LHCN-M2 (cell line): ENCODE data around the gene PRKAR1B. TPM values are rescaled to one million over a fixed set of nuclear protein-coding genes. Genes with fewer than 3 reads are reported as not detected.
"Not testable (repeated sequence)": the region's sequence is repeated elsewhere in the genome, so short reads cannot be mapped to it uniquely, and the experiment has no call there.

Source experiments
- DNase-seq: peaks from one replicate; pipeline ENCODE4 v3.0.0-alpha.2; 2012; ENCODE audit warnings: low read depth
- total RNA-seq: library from RNA; depleted of rRNA; stranded (reverse); fragments of >200 nt; gene quantifications from 2 replicates; pipeline ENCODE4 v1.2.3, GENCODE V29; 2014

Gene PRKAR1B
- total RNA-seq, 1 experiment from 2014 or later = 23.0 TPM

DNA sequence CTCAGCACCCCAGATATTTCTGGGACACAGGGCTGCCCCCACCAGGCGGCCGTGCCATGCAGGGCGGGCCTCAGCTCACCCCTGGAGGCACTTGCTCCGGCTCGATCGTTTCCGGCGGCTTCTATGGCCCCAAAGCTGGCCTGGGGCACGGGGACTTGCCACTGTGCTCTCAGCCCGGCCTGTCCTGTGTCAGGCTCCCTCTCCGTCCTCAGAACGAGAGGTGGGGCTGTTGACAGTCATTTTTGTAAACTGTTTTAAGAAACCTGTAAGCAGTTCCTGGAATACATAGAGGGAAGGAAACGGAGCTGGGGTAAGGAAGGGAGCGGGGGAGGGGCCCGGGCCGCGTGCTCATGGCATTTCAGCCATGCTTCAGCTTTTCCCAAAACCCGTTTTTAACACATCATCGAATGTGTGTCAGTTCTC lies 30.7 kb upstream of the PRKAR1B start:
- no peak for DNase-seq

DNA sequence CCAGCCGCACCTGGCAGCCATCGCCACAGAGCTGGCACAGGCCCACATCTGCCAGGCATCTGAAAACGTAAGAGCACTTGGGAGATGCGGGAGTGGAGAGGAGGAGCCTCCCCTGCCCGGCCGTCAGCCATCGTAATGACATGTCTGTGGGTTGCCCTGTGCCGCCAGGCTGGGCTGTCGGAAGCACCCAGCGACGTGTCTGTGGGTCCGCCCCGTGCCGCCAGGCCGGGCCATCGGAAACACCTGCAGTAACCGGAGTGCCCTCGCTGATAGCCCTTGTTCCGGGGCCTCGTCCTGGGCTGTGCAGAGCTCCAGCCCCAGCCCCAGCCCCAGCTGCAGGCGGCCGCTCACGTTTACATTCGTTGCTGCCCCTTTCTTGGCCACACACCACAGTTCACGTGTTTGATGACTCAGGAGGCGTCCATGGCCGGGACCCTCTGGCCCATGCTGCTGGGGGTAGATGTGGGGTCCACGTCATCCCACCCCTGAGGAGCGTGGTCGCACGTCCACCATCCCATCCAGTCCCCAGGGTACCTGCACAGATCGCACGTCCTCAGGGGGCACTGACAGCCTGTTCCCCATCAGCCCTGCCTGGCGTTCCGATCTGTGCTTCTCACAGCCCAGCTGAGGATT lies 30.0 kb upstream of the PRKAR1B start:
- DNase-seq = no peak

DNA sequence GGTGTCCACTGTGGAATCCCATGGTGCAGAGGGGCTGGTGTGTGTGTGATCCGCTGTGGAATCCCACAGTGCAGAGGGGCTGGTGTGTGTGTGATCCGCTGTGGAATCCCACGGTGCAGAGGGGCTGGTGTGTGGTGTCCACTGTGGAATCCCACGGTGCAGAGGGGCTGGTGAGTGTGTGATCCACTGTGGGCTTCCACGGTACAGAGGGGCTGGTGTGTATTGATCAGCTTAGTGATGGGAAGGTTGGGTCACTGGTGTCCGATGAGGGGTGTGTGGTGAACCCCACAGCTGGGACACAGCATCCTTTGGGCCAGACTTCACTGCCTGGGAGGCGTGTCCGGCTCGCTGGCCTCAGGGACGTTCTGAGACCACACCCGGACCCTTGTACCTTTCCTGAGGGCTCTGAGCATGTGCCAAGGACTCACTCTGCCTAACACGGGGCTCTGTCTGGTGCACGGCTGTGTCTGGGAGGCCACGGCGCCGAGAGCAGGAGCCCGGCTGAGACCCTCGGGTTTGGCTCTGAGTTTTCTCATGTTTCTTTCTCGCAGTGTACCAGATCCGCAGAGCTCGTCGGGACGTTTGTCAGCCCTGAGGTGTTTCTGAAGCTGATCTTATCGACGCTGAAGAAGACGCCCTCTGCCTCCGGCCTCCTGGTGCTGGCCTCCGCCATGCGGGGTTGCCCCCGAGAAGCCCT lies 29.3 kb upstream of the PRKAR1B start:
- DNase-seq = no peak

- DNase-seq = no peak
These were observed 28.3 kb upstream of the PRKAR1B start for GRCh38 chr7:755413-755805.

DNA sequence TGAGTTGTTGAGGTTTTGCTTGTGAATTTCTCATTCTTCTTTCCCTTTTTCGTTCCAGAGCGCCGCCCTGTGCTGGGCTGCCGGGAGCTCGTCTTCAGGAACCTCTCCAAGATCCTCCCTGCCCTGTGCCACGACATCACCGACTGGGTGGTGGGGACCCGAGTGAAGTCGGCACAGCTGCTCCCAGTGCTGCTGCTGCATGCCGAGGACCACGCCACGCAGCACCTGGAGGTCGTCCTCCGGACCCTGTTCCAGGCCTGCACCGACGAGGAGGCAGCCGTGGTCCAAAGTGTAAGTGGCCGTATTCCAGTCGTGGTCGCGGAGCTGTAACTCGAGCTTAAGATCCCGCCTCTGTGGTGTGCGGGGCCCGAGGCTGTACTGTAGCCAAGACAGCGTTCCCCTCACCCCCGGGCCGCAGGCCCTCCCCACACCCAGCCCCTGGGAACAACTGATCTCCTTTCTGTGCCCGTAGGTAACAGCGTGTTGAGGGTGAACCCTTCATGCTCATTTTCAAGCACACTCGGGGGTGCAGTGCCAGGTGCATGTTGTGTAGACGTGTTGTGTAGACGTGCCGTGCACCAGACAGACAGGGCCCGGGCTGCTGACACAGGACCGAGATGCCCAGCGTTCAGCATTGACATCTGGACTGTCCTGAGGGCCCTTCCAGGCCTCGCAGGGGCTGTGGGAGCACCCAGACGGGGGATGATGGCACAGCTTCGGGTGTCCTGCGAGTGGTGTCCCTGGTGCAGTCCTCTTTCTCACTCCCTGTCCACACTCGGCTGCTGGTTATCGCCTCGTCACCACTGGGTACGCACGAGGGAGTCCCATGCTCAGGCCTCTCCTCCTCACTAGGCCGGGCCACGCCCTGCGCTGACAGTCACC lies 27.7 kb upstream of the PRKAR1B start:
- no peak for DNase-seq

DNA sequence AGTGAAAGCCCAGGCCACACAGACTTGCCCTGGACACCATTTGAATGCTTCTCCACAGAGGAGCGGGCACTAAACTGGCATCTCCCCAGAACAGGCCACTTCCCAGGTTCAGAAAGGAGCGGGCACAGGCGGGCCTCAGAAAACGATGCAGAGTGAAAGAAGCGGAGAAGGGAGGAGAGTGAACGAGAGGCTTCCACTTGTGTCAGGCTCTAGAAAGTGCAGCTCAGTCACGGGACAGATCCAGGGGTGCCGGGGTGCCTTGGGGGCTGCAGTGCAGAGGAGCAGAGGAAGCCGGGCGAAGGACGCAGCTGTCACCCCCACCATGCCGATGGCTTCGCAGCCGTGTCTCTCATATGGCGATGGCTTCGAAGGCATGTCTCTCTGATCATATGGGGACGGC lies 26.1 kb upstream of the PRKAR1B start:
- DNase-seq = no peak

- not testable (repeated sequence) for DNase-seq
These were observed 25.2 kb upstream of the PRKAR1B start for GRCh38 chr7:752256-752655.

DNA sequence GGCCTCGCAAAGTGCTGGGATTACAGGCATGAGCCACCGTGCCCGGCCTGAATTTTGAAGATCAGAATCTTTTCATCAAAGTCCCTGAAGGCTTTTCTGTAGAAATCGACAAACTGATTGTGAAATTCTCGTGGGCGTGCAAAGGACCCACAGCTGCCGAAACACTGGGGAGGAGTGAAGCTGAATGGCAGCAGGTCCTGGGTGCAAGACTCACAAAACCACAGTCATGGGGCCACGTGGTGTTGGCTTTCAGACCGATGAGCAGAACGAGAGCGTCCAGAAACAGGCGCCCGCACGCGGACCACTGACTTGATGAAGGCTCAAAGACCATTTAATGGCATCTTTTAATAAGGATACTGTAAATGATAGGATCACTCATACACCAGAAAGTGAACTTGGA lies 24.7 kb upstream of the PRKAR1B start:
- DNase-seq = no peak

GRCh38 chr7:750111-750905 lies 23.2 kb upstream of the PRKAR1B start:
- DNase-seq = no peak

DNA sequence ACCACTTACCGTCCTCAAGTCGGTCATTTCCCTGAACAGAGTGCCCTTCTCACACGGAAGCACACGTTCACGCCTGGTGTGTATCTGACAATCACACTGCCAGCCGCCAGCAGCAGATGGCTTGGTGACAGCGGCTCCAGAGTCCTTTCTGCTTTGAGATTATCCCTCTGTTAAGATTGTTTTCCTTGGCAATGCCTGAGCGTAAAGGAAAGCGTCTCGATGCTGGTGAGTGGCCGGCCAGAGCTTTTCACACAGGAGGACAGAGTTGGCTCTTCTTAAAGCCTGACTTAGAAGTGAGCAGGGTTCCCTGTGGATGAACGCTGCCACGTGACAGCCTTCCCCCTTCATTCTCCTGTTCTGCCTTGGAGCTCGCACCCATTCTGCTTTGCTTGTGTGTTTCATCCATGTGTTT lies 22.1 kb upstream of the PRKAR1B start:
- DNase-seq = no peak

GRCh38 chr7:748446-748845 lies 21.4 kb upstream of the PRKAR1B start:
- no peak for DNase-seq

DNA sequence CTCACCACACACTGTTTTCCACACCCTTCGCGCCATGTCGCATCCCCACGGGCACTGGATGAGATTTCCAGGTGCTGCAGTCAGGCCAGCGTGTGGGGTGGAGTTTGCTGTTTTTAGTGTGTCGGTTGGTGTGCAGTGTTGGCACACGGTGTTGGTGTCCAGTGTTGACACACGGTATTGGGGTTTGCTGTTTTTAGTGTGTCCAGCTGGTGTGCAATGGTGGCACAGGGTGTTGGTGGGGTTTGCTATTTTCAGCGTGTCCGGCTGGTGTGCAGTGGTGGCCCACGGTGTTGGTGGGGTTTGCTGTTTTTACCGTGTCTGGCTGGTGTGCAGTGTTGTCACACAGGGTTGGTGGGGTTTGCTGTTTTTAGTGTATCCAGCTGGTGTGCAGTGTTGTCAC lies 20.1 kb upstream of the PRKAR1B start:
- DNase-seq = no peak

GRCh38 chr7:746155-747061 lies 19.3 kb upstream of the PRKAR1B start:
- no peak for DNase-seq

DNA sequence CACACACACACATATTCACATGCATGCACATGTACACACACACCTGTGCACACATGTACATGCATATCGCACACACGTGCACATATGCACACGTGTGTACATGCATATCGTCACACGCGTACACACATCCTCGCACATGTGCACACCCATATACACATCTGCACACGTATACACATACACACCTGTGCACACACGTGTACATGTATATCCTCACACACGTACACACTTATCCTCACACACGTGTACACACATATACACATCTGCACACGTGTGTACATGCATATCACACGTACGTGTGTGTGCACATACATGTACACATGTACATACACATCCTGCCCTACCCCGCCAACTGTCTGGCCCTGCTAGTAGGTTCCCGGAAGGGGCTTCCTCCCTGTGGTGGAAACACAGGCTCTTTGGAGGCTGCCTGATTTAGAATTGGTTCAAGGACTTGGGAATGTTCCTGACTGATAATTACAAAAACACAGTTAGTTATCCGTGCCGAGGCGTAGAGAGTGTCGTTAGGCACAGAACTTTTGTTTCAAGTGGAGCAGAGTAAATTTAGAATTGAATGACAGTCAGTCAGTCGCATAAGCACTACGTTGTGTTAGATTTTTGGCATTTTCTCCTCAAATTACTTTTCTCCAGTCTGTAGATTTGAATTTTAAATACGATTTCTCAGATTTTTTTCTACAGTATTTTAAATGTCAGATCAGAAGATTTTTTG lies 18.5 kb upstream of the PRKAR1B start:
- DNase-seq = no peak

DNA sequence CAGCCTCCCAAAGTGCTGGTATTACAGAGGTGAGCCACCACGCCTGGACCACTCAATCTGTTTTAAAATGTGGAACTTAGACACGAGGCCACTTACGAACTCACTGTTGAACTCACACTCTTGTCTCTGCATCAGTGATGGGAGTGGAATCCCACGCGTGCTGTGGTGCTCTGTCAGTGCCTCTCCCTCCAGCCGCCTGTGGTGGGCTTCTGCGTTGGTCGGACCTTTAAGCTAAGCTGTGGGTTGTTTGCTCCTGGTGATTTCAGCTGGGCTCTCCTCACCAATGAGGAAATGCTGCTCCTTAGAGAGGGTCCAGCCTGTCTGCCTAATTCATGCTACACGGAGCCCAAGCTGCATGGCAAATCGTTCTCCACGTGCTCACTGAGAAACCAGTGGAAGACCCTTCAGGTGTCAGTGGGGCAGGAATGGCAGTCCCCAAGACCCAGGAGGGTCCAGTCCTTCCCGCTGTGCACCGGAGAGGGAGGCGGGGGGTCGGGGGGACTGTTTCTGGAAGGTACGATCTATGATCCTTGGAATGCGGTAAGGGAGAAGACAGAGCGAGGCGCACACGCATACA lies 17.9 kb upstream of the PRKAR1B start:
- no peak for DNase-seq

GRCh38 chr7:744128-744520 lies 17.0 kb upstream of the PRKAR1B start:
- DNase-seq = not testable (repeated sequence)

DNA sequence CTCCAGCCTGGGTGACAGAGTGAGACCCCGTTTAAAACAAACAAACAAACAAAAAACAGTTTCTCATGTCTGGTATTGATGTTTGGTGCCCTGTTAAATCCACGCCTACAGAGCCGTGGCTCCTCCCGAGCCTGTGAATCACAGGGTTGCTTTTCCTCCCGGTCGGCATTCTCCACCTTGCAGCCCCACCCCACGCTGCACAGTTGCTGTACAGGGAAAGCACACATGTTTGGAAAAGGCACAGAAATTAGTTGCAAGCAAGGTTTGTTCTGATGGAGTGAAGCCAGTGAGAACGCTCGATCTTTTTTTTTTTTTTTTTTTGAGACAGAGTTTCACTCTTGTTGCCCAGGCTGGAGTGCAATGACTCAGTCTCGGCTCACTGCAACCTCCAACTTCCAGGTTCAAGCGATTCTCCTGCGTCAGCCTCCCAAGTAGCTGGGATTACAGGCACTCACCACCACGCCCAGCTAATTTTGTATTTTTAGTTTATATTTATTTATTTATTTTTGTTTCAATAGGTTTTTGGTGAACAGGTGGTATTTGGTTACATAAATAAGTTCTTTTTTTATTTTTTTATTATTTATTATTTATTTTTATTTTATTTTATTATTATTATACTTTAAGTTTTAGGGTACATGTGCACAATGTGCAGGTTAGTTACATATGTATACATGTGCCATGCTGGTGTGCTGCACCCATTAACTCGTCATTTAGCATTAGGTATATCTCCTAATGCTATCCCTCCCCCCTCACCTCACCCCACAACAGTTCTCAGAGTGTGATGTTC lies 16.5 kb upstream of the PRKAR1B start:
- not testable (repeated sequence) for DNase-seq

- DNase-seq = no peak
These were observed 15.7 kb upstream of the PRKAR1B start for GRCh38 chr7:742791-743190.

GRCh38 chr7:741850-742249 lies 14.8 kb upstream of the PRKAR1B start:
- no peak for DNase-seq
